MM.1S (cell line): ENCODE results near the gene HPS5.

Source experiments
- EZH2 ChIP-seq: fragments of 300-600 bp; sonication (generic); optimal IDR thresholded peaks from 2 replicates; pipeline ENCODE3; 2017; ENCODE audit warnings: low read depth, mild to moderate bottlenecking, antibody characterized with exemption, low read length, mixed read lengths
- EZH2phosphoT487 ChIP-seq: fragments of 300-600 bp; sonication (generic); IDR thresholded peaks from 2 replicates; pipeline ENCODE4 v1.6.1; 2018; ENCODE audit warnings: antibody characterized with exemption, low read length
- TF ChIP-seq, protein P1 (sequence below): fragments of 300-600 bp; sonication (generic); IDR thresholded peaks from 2 replicates; pipeline ENCODE4 v1.5.1; 2016; ENCODE audit warnings: antibody characterized with exemption, low read length, mixed read lengths

DNA sequence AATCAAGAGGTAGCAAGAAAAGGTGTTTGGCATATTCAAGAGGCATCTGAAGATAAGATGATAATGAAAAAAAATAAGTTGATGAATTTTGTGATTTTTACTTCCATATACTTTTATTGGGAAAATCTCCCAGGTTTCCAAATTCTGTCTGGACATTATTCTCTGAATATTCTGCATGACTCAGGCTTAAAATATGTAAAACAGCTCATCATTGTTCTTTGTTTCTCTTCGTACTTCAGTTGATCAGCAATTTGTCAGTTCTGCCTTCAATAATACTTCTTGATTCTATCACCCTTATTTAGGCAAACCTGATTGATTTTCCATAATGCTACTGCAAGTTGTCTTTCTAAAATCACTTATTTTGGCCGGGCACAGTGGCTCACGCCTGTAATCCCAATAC lies 30.6 kb upstream of the HPS5 start:
- TF ChIP-seq, protein P1, sequence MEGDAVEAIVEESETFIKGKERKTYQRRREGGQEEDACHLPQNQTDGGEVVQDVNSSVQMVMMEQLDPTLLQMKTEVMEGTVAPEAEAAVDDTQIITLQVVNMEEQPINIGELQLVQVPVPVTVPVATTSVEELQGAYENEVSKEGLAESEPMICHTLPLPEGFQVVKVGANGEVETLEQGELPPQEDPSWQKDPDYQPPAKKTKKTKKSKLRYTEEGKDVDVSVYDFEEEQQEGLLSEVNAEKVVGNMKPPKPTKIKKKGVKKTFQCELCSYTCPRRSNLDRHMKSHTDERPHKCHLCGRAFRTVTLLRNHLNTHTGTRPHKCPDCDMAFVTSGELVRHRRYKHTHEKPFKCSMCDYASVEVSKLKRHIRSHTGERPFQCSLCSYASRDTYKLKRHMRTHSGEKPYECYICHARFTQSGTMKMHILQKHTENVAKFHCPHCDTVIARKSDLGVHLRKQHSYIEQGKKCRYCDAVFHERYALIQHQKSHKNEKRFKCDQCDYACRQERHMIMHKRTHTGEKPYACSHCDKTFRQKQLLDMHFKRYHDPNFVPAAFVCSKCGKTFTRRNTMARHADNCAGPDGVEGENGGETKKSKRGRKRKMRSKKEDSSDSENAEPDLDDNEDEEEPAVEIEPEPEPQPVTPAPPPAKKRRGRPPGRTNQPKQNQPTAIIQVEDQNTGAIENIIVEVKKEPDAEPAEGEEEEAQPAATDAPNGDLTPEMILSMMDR = no peak
- TF ChIP-seq EZH2phosphoT487 (no peak), EZH2 (no peak)
